Measurements from ENCODE around the gene MAPK10. TPM values are rescaled to one million over a fixed set of nuclear protein-coding genes. Genes with fewer than 3 reads are reported as not detected.

Gene MAPK10
- total RNA-seq, 1 experiment from 2014 or later: 0.79 TPM

GRCh38 chr4:86160426-86160825, 199.4 kb downstream of the MAPK10 start:
- Histone ChIP-seq H3K27me3 (replicated peaks; ENCODE audit: control insufficient read depth, insufficient read depth, low read length) (no peaks in the 10 kb centered on the region), H3K4me1 (no peaks in the 10 kb centered on the region), H3K36me3 (ENCODE audit: control insufficient read depth, insufficient read depth, low read length) (no peaks in the 10 kb centered on the region), H3K9me3 (no peaks in the 10 kb centered on the region), H3K4me3 (ENCODE audit: low read depth, low read length) (no peak overlapping the region)
- H3K36me3 Mint-ChIP-seq (ENCODE audit: insufficient read depth, unreplicated experiment): no peaks in the 10 kb centered on the region
- H3K27ac Mint-ChIP-seq (ENCODE audit: unreplicated experiment): no peak overlapping the region
- no peaks in the 10 kb centered on the region for H3K4me1 Mint-ChIP-seq (ENCODE audit: low read depth, unreplicated experiment)
- no peak overlapping the region for H3K4me3 Mint-ChIP-seq (ENCODE audit: unreplicated experiment)
- H3K9me3 Mint-ChIP-seq (ENCODE audit: unreplicated experiment): no peaks in the 10 kb centered on the region
- no peak for DNase-seq
- no TSS peak for BruUV-seq (replicated peaks)
- intact Hi-C loops (cut with micrococcal nuclease; ENCODE audit: unreplicated experiment): no loop called here
- ChIA-PET POLR2A (no interaction called here), CTCF (no interaction called here)
- no peaks in the 10 kb centered on the region for H3K27me3 Mint-ChIP-seq (ENCODE audit: insufficient read depth, unreplicated experiment)
- TF ChIP-seq CTCF (IDR thresholded peaks at IDR 0.05; ENCODE audit: insufficient read depth in 1 of 2, low read depth in 1 of 2, low read length in 1 of 2, severe bottlenecking in 1 of 2, unreplicated experiment in 1 of 2): no peak

- no peaks in the 10 kb centered on the region for H3K4me1 ChIP-seq
- Mint-ChIP-seq H3K4me3 (ENCODE audit: unreplicated experiment) (no peak overlapping the region), H3K36me3 (ENCODE audit: insufficient read depth, unreplicated experiment) (no peaks in the 10 kb centered on the region), H3K9me3 (ENCODE audit: unreplicated experiment) (no peaks in the 10 kb centered on the region), H3K4me1 (ENCODE audit: low read depth, unreplicated experiment) (no peaks in the 10 kb centered on the region), H3K27me3 (ENCODE audit: insufficient read depth, unreplicated experiment) (no peaks in the 10 kb centered on the region), H3K27ac (ENCODE audit: unreplicated experiment) (no peak overlapping the region)
- no peaks in the 10 kb centered on the region for H3K27me3 ChIP-seq (replicated peaks; ENCODE audit: control insufficient read depth, insufficient read depth, low read length)
- H3K9me3 ChIP-seq: no peaks in the 10 kb centered on the region
- BruUV-seq (replicated peaks): no TSS peak
- H3K4me3 ChIP-seq (ENCODE audit: low read depth, low read length): no peak overlapping the region
- no peaks in the 10 kb centered on the region for H3K36me3 ChIP-seq (ENCODE audit: control insufficient read depth, insufficient read depth, low read length)
- ChIA-PET CTCF (no interaction called here), POLR2A (no interaction called here)
- DNase-seq: no peak
- no peak for TF ChIP-seq CTCF (IDR thresholded peaks at IDR 0.05; ENCODE audit: insufficient read depth in 1 of 2, low read depth in 1 of 2, low read length in 1 of 2, severe bottlenecking in 1 of 2, unreplicated experiment in 1 of 2)
- intact Hi-C loops (cut with micrococcal nuclease; ENCODE audit: unreplicated experiment): no loop called here
Observed at GRCh38 chr4:86159216-86159615, 200.6 kb downstream of the MAPK10 start.

GRCh38 chr4:86156531-86156930, 203.3 kb downstream of the MAPK10 start:
- Mint-ChIP-seq H3K9me3 (ENCODE audit: unreplicated experiment) (no peaks in the 10 kb centered on the region), H3K27me3 (ENCODE audit: insufficient read depth, unreplicated experiment) (no peaks in the 10 kb centered on the region), H3K27ac (ENCODE audit: unreplicated experiment) (no peak overlapping the region), H3K4me3 (ENCODE audit: unreplicated experiment) (no peak overlapping the region), H3K36me3 (ENCODE audit: insufficient read depth, unreplicated experiment) (no peaks in the 10 kb centered on the region), H3K4me1 (ENCODE audit: low read depth, unreplicated experiment) (no peaks in the 10 kb centered on the region)
- no peak for DNase-seq
- H3K4me1 ChIP-seq: no peaks in the 10 kb centered on the region
- TF ChIP-seq CTCF (IDR thresholded peaks at IDR 0.05; ENCODE audit: insufficient read depth in 1 of 2, low read depth in 1 of 2, low read length in 1 of 2, severe bottlenecking in 1 of 2, unreplicated experiment in 1 of 2): no peak
- no peaks in the 10 kb centered on the region for H3K9me3 ChIP-seq
- intact Hi-C loops (cut with micrococcal nuclease; ENCODE audit: unreplicated experiment): no loop called here
- ChIA-PET POLR2A (no interaction called here), CTCF (no interaction called here)
- H3K36me3 ChIP-seq (ENCODE audit: control insufficient read depth, insufficient read depth, low read length): no peaks in the 10 kb centered on the region
- H3K4me3 ChIP-seq (ENCODE audit: low read depth, low read length): no peak overlapping the region
- BruUV-seq (replicated peaks): no TSS peak
- H3K27me3 ChIP-seq (replicated peaks; ENCODE audit: control insufficient read depth, insufficient read depth, low read length): no peaks in the 10 kb centered on the region
